MCF 10A (cell line): ENCODE data around the gene DNHD1. TPM values are rescaled to one million over a fixed set of nuclear protein-coding genes. Genes with fewer than 3 reads are reported as not detected.

ENCODE experiments used
- BruUV-seq: library from RNA; stranded (reverse); fragments of 400-500 nt; replicated peaks from 2 replicates; lab custom pipeline; 2021; lab: Mats Ljungman, UMichigan
- CTCF ChIA-PET: fragments of 300-600 bp; sonication (Branson Sonifier 250); formaldehyde crosslinking; extraction: SDS; loops from one replicate; lab custom pipeline; 2021; ENCODE audit warnings: antibody characterized with exemption, inconsistent platforms; lab: Yijun Ruan, JAX
- POLR2A ChIA-PET: fragments of 300-600, 350-650 bp; sonication (Branson Sonifier 250); formaldehyde crosslinking; extraction: SDS; loops from one replicate; lab custom pipeline; 2020; ENCODE audit warnings: antibody characterized with exemption, inconsistent platforms; lab: Yijun Ruan, JAX
- DNase-seq: peaks from one replicate; pipeline ENCODE4 v3.0.0-alpha.2; 2018; ENCODE audit not compliant: unreplicated experiment
- H3K27ac Mint-ChIP-seq: one replicate; pipeline ENCODE4 v1.8.0; 2022; ENCODE audit warnings: mild to moderate bottlenecking, low read depth, mixed read lengths; ENCODE audit not compliant: unreplicated experiment
- H3K27me3 Mint-ChIP-seq: one replicate; pipeline ENCODE4 v1.8.0; 2022; ENCODE audit warnings: mixed read lengths; ENCODE audit not compliant: insufficient read depth, unreplicated experiment
- H3K36me3 Mint-ChIP-seq: one replicate; pipeline ENCODE4 v1.8.0; 2022; ENCODE audit warnings: mild to moderate bottlenecking, moderate library complexity, mixed read lengths; ENCODE audit not compliant: insufficient read depth, unreplicated experiment
- H3K4me1 Mint-ChIP-seq: one replicate; pipeline ENCODE4 v1.8.0; 2022; ENCODE audit warnings: mixed read lengths; ENCODE audit not compliant: insufficient read depth, unreplicated experiment
- H3K4me3 Mint-ChIP-seq: one replicate; pipeline ENCODE4 v1.8.0; 2022; ENCODE audit warnings: mild to moderate bottlenecking, moderate library complexity, mixed read lengths; ENCODE audit not compliant: unreplicated experiment
- H3K9me3 Mint-ChIP-seq: one replicate; pipeline ENCODE4 v1.8.0; 2022; ENCODE audit warnings: mixed read lengths; ENCODE audit not compliant: unreplicated experiment
- intact Hi-C: fragments of 100-400 bp; cut with micrococcal nuclease; formaldehyde crosslinking; loops from 2 replicates; pipeline ENCODE4 v1.14.1; 2022
- total RNA-seq: library from RNA; stranded (reverse); gene quantifications from 2 replicates; pipeline ENCODE4 v1.2.3, GENCODE V29; 2022
- TF ChIP-seq, protein P1 (sequence below): fragments of 200-600 bp; IDR thresholded peaks from one replicate; pipeline ENCODE4 v1.8.0; 2022; ENCODE audit warnings: antibody characterized with exemption, mild to moderate bottlenecking; ENCODE audit not compliant: unreplicated experiment

The DNHD1 gene
- total RNA-seq, 1 experiment from 2014 or later: 18.3 TPM

DNA sequence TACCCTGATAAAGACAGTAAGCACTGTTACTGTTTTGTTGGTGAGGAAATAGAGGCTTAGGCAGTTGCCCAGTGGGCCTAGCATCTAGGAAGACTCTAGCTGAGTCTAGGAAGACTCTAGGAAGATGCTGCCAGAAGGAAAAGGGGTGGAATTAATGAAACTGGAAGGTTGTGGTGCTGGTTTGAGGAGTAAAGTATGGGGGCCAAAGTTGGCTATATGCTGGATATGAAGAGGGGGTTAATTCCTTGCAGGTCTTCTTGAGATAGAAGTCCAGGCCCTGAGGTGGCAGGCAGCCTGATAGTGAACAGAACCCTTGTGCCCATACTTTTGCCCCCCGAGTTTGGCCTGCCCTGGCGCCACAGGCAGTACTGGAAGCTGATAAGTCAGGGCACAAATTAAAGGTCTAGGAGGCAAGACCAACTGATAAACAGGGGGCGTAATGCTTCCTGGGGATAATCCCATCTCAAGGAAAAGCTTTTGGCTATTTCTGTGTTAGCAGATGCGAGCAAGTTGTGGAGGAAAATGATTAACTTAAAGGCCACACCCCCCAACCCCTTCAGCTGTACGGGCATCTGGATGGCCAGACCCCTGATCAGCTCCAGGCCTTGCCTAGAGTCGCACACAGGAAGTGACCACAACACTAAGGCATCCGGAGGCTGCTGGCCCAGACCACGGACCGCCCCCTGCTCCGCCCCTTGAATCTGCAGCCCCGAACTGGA, 109.5 kb downstream of the DNHD1 start:
- H3K9me3 Mint-ChIP-seq: no peaks in the 10 kb centered on the region
- H3K4me3 Mint-ChIP-seq: peak overlapping the region; percentile 35
- peak overlapping the region; percentile 52 for H3K27ac Mint-ChIP-seq
- CTCF ChIA-PET: interaction anchor here (0.6 to 1.6 kb wide), 8 partner anchors 11 to 987 kb away, joined by 3 to 12 read pairs (median 4); partner anchors contain the start of genes MRPL17 and TPP1
- TF ChIP-seq, protein P1, sequence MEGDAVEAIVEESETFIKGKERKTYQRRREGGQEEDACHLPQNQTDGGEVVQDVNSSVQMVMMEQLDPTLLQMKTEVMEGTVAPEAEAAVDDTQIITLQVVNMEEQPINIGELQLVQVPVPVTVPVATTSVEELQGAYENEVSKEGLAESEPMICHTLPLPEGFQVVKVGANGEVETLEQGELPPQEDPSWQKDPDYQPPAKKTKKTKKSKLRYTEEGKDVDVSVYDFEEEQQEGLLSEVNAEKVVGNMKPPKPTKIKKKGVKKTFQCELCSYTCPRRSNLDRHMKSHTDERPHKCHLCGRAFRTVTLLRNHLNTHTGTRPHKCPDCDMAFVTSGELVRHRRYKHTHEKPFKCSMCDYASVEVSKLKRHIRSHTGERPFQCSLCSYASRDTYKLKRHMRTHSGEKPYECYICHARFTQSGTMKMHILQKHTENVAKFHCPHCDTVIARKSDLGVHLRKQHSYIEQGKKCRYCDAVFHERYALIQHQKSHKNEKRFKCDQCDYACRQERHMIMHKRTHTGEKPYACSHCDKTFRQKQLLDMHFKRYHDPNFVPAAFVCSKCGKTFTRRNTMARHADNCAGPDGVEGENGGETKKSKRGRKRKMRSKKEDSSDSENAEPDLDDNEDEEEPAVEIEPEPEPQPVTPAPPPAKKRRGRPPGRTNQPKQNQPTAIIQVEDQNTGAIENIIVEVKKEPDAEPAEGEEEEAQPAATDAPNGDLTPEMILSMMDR: no peak
- no TSS peak for BruUV-seq
- peaks cover 31% of the 10 kb centered on the region for H3K36me3 Mint-ChIP-seq
- H3K27me3 Mint-ChIP-seq: no peaks in the 10 kb centered on the region
- POLR2A ChIA-PET: interaction anchor here (1.0 to 4.6 kb wide), 7 partner anchors 10 to 217 kb away, joined by 3 to 40 read pairs (median 10); partner anchors contain the start of genes ARFIP2, MRPL17, SMPD1 and TIMM10B
- intact Hi-C loops: loop anchor here (10.0 kb wide), 1 partner anchor 132 kb away; the partner anchor contains the start of gene TRIM3
- H3K4me1 Mint-ChIP-seq: peaks cover 26% of the 10 kb centered on the region
- peak; percentile 81 for DNase-seq

DNA sequence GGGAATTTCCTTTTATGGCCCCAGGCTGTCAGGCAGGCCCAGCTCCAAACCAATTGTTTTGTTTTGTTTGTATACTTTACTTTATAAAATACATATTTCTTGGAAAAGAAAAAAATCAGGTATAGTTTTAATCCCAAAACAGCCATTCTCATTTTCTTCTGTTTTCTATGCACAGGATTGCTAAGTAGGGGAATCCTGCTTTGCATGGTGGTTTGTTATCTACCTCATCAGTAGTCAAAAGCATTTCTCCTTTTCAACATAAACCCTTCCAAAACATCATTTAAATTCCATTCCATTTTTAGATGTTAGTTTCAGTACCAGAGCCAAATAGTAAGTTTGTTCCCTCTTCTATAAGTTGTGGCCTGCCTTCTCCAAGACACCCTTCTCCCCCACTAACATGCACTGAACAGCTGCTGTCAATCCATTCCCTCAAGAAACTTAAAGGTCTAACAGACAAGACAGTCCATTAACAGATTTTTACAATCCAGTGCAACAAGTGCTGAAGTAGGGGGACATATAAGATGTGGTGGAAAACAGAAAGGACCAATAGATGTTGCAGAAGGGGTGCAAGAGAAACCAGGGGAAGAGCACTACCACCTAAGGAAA, 110.2 kb downstream of the DNHD1 start:
- H3K4me1 Mint-ChIP-seq: peaks cover 22% of the 10 kb centered on the region
- BruUV-seq: no TSS peak
- H3K27me3 Mint-ChIP-seq: no peaks in the 10 kb centered on the region
- H3K27ac Mint-ChIP-seq: peak overlapping the region; percentile 68
- CTCF ChIA-PET: interaction anchor here (0.6 to 1.6 kb wide), 8 partner anchors 11 to 988 kb away, joined by 3 to 12 read pairs (median 4); partner anchors contain the start of genes MRPL17 and TPP1
- TF ChIP-seq, protein P1: no peak
- DNase-seq: no peak
- no peak overlapping the region for H3K4me3 Mint-ChIP-seq
- POLR2A ChIA-PET: interaction anchor here (0.8 to 3.0 kb wide), 7 partner anchors 11 to 287 kb away, joined by 3 to 40 read pairs (median 4); partner anchors contain the start of genes ARFIP2, CAVIN3, MRPL17 and SMPD1
- intact Hi-C loops: loop anchor here (10.0 kb wide), 1 partner anchor 132 kb away; the partner anchor contains the start of gene TRIM3
- H3K36me3 Mint-ChIP-seq: peaks cover 31% of the 10 kb centered on the region
- no peaks in the 10 kb centered on the region for H3K9me3 Mint-ChIP-seq

DNA sequence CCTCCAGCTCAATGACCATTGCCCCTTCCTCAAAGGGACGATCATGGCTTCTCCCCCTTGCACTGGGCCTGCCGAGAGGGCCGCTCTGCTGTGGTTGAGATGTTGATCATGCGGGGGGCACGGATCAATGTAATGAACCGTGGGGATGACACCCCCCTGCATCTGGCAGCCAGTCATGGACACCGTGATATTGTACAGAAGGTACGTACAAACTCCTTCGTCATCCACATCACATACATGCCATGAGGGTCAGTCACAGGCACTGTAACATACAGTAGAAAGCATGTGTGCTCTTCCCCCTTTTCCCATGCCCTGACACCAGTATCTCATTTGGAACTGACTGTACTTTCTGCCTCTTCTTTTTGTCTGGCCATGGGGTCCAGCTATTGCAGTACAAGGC, 110.9 kb downstream of the DNHD1 start:
- H3K4me1 Mint-ChIP-seq: peaks cover 22% of the 10 kb centered on the region
- intact Hi-C loops: loop anchor here (10.0 kb wide), 1 partner anchor 133 kb away; the partner anchor contains the start of gene TRIM3
- BruUV-seq: no TSS peak
- TF ChIP-seq, protein P1: no peak
- peak overlapping the region; percentile 68 for H3K27ac Mint-ChIP-seq
- H3K9me3 Mint-ChIP-seq: no peaks in the 10 kb centered on the region
- ChIA-PET POLR2A (interaction anchor here (0.8 to 3.0 kb wide), 5 partner anchors 12 to 288 kb away, joined by 3 to 40 read pairs (median 10); partner anchors contain the start of genes ARFIP2, CAVIN3, MRPL17 and TIMM10B), CTCF (interaction anchor here (0.6 to 1.5 kb wide), 4 partner anchors 92 to 229 kb away, joined by 3 to 5 read pairs (median 3); no protein-coding TSS in a partner anchor)
- H3K27me3 Mint-ChIP-seq: no peaks in the 10 kb centered on the region
- no peak for DNase-seq
- H3K4me3 Mint-ChIP-seq: no peak overlapping the region
- peaks cover 31% of the 10 kb centered on the region for H3K36me3 Mint-ChIP-seq
